ENCODE data around the gene ID4. TPM values are rescaled to one million over a fixed set of nuclear protein-coding genes. Genes with fewer than 3 reads are reported as not detected.
A peak's percentile ranks its signal among the peaks of the same experiment; 100 is the strongest.

The ID4 gene
- total and polyA plus RNA-seq, 2 donors (not counting 1 experiment from before 2014, with no cell fraction given) = not detected

DNA sequence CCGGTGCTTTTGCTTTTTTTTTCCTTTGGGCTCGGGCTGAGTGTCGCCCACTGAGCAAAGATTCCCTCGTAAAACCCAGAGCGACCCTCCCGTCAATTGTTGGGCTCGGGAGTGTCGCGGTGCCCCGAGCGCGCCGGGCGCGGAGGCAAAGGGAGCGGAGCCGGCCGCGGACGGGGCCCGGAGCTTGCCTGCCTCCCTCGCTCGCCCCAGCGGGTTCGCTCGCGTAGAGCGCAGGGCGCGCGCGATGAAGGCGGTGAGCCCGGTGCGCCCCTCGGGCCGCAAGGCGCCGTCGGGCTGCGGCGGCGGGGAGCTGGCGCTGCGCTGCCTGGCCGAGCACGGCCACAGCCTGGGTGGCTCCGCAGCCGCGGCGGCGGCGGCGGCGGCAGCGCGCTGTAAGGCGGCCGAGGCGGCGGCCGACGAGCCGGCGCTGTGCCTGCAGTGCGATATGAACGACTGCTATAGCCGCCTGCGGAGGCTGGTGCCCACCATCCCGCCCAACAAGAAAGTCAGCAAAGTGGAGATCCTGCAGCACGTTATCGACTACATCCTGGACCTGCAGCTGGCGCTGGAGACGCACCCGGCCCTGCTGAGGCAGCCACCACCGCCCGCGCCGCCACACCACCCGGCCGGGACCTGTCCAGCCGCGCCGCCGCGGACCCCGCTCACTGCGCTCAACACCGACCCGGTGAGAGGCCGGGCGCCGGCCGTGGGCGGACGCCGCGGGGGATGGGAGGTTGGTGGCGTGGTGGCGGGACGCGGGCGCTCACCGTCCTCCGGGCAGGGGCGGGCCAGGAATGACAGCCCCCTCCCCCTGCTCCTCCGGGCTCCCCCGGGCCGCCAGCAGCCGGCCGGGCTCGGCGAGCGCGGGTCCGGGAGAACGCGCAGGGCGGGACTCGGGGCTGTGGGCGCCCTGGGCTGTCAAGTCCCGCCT, 606 bp downstream of the ID4 start:
- POLR2A ChIA-PET = no interaction called here
- intact Hi-C loops (cut with micrococcal nuclease) = no loop called here
- Histone ChIP-seq H3K4me3 (ENCODE audit: control extremely low read depth in 1 of 5, extremely low read depth in 1 of 5, insufficient read depth in 1 of 5, low read depth in 2 of 5, low read length in 4 of 5) (no peak overlapping the region), H4K20me1 (ENCODE audit: control insufficient read depth, insufficient read depth, low read length, poor library complexity, severe bottlenecking) (no peaks in the 10 kb centered on the region), H3K4me1 (ENCODE audit: control insufficient read depth in 2 of 2, insufficient read depth in 2 of 2, low read length in 2 of 2) (peaks cover 4 to 10% of the 10 kb centered on the region in 2 donors), H3K36me3 (replicated peaks in 1 of 2; ENCODE audit: control extremely low read depth in 1 of 2, control insufficient read depth in 1 of 2, extremely low read depth in 1 of 2, insufficient read depth in 2 of 2, low read length in 1 of 2) (no peaks in the 10 kb centered on the region), H3K27ac (ENCODE audit: low read length in 2 of 2) (no peak overlapping the region), H3K9ac (ENCODE audit: low read length) (no peak overlapping the region), H3K9me3 (ENCODE audit: control extremely low read depth in 1 of 3, control insufficient read depth in 2 of 3, insufficient read depth in 1 of 3, low read length in 2 of 3) (peaks cover 0 to 14% (median 0%) of the 10 kb centered on the region in 3 donors), H3K27me3 (replicated peaks in 1 of 4; ENCODE audit: control extremely low read depth in 1 of 4, control insufficient read depth in 3 of 4, insufficient read depth in 4 of 4, low read length in 3 of 4) (peaks cover 0 to 26% (median 12%) of the 10 kb centered on the region in 4 experiments), H3K4me2 (replicated peaks; ENCODE audit: low read depth, low read length, poor library complexity, severe bottlenecking) (peak overlapping the region; percentile 30), H2AFZ (ENCODE audit: insufficient read depth, low read depth, low read length, poor library complexity, severe bottlenecking) (no peak overlapping the region), H3K79me2 (ENCODE audit: control insufficient read depth, insufficient read depth, low read length) (no peaks in the 10 kb centered on the region)
- Mint-ChIP-seq H3K9me3 (ENCODE audit: insufficient read depth) (no peaks in the 10 kb centered on the region), H3K27me3 (peaks cover 49% of the 10 kb centered on the region), H3K4me1 (peaks cover 10% of the 10 kb centered on the region), H3K27ac (no peak overlapping the region), H3K4me3 (no peak overlapping the region)
- DNase-seq (no peak), ATAC-seq (ENCODE audit: low read depth) (no peak)
- TF ChIP-seq, protein P1, sequence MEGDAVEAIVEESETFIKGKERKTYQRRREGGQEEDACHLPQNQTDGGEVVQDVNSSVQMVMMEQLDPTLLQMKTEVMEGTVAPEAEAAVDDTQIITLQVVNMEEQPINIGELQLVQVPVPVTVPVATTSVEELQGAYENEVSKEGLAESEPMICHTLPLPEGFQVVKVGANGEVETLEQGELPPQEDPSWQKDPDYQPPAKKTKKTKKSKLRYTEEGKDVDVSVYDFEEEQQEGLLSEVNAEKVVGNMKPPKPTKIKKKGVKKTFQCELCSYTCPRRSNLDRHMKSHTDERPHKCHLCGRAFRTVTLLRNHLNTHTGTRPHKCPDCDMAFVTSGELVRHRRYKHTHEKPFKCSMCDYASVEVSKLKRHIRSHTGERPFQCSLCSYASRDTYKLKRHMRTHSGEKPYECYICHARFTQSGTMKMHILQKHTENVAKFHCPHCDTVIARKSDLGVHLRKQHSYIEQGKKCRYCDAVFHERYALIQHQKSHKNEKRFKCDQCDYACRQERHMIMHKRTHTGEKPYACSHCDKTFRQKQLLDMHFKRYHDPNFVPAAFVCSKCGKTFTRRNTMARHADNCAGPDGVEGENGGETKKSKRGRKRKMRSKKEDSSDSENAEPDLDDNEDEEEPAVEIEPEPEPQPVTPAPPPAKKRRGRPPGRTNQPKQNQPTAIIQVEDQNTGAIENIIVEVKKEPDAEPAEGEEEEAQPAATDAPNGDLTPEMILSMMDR (IDR thresholded peaks at IDR 0.05) = no peak
- TF ChIP-seq EZH2 (IDR thresholded peaks at IDR 0.05; ENCODE audit: borderline replicate concordance, insufficient read depth, low read depth, low read length, poor library complexity, severe bottlenecking) = no peak
- CTCF ChIA-PET = no interaction called here
- 9% methylated on average over 122 of the region's 122 CpGs for WGBS (ENCODE audit: insufficient coverage)

Data from B cell (primary cell).